Endodermal cell (in vitro differentiated cells): ENCODE results near the gene UBE2H. TPM values are rescaled to one million over a fixed set of nuclear protein-coding genes. Genes with fewer than 3 reads are reported as not detected.

Source experiments
- DNase-seq: peaks from one replicate; pipeline ENCODE4 v3.0.0-alpha.2; 2017
- H3K27ac ChIP-seq: 2 replicates; pipeline ENCODE4 v1.5.1; 2013; ENCODE audit warnings: mild to moderate bottlenecking, low read depth, low read length, moderate library complexity
- H3K27me3 ChIP-seq: 2 replicates; pipeline ENCODE4 v1.6.1; 2013; ENCODE audit warnings: mild to moderate bottlenecking, low read length, moderate library complexity; ENCODE audit not compliant: insufficient read depth, control insufficient read depth, poor library complexity, severe bottlenecking
- H3K36me3 ChIP-seq: 2 replicates; pipeline ENCODE4 v1.7.0; 2013; ENCODE audit warnings: mild to moderate bottlenecking, low read length, moderate library complexity; ENCODE audit not compliant: control insufficient read depth, insufficient read depth
- H3K4me1 ChIP-seq: one replicate; pipeline ENCODE4 v1.7.0; 2013; ENCODE audit warnings: low read length; ENCODE audit not compliant: control insufficient read depth, insufficient read depth
- H3K4me3 ChIP-seq: 2 replicates; pipeline ENCODE4 v1.5.1; 2013; ENCODE audit warnings: mild to moderate bottlenecking, low read length, moderate library complexity
- H3K9ac ChIP-seq: 2 replicates; pipeline ENCODE4 v1.6.1; 2013; ENCODE audit warnings: mild to moderate bottlenecking, low read length, moderate library complexity; ENCODE audit not compliant: poor library complexity, severe bottlenecking; ENCODE audit errors: extremely low read depth
- H3K9me3 ChIP-seq: 2 replicates; pipeline ENCODE4 v1.6.1; 2013; ENCODE audit warnings: mild to moderate bottlenecking, low read length, moderate library complexity; ENCODE audit not compliant: control insufficient read depth
- H3K27ac Mint-ChIP-seq: 2 replicates; pipeline ENCODE4 v1.8.0; 2020; ENCODE audit warnings: mixed read lengths
- H3K27me3 Mint-ChIP-seq: 2 replicates; pipeline ENCODE4 v1.8.0; 2021; ENCODE audit warnings: mild to moderate bottlenecking, mixed read lengths; ENCODE audit not compliant: insufficient read depth
- H3K36me3 Mint-ChIP-seq: 2 replicates; pipeline ENCODE4 v1.8.0; 2020; ENCODE audit warnings: low read depth, mixed read lengths
- H3K4me1 Mint-ChIP-seq: 2 replicates; pipeline ENCODE4 v1.8.0; 2020; ENCODE audit warnings: mixed read lengths
- H3K4me3 Mint-ChIP-seq: 2 replicates; pipeline ENCODE4 v1.8.0; 2020; ENCODE audit warnings: mild to moderate bottlenecking, moderate library complexity, mixed read lengths
- H3K9me3 Mint-ChIP-seq: 2 replicates; pipeline ENCODE4 v1.8.0; 2020; ENCODE audit warnings: mild to moderate bottlenecking, mixed read lengths
- CTCF ChIP-seq: fragments of 200-600 bp; sonication (generic); conservative IDR thresholded peaks from 2 replicates; pipeline ENCODE4 v1.5.0; 2021; ENCODE audit warnings: antibody characterized with exemption, mild to moderate bottlenecking
- WGBS, 2 experiments: methylation state at CpG; one replicate each; pipeline versions ENCODE4 v1.1.5 to v1.1.7; 2013; ENCODE audit warnings: missing lambda C conversion rate in 2 of 2, mixed read lengths in 1 of 2; ENCODE audit not compliant: insufficient coverage in 1 of 2, insufficient read length in 1 of 2; 5-methylcytosine and 5-hydroxymethylcytosine counted together
- total RNA-seq, 2 donors: library from RNA; stranded (reverse); fragmentation: NEBNext Ultra II Directional in 1 of 2; extraction: Animal tissue kit (Norgen Biotek cat#: 25700) in 1 of 2; gene quantifications; 2 replicates in 1 of 2; 3 replicates in 1 of 2; pipeline ENCODE4 v1.2.1, GENCODE V29; 2021

UBE2H gene
- total RNA-seq, 2 donors from 2014 or later: 74.5 to 74.7 TPM

- H3K4me3 ChIP-seq: no peak overlapping the region
- H3K36me3 ChIP-seq: no peaks in the 10 kb centered on the region
- H3K27me3 ChIP-seq: no peaks in the 10 kb centered on the region
- H3K27ac ChIP-seq: no peak overlapping the region
- H3K4me1 ChIP-seq: no peaks in the 10 kb centered on the region
- peaks cover 10% of the 10 kb centered on the region for H3K36me3 Mint-ChIP-seq
- H3K9me3 Mint-ChIP-seq: no peaks in the 10 kb centered on the region
- H3K4me1 Mint-ChIP-seq: peaks cover 4% of the 10 kb centered on the region
- no peak overlapping the region for H3K27ac Mint-ChIP-seq
- no peak overlapping the region for H3K9ac ChIP-seq
- no peaks in the 10 kb centered on the region for H3K27me3 Mint-ChIP-seq
- no peak overlapping the region for H3K4me3 Mint-ChIP-seq
- 84 to 91% methylated on average over 3 of the region's 3 CpGs for WGBS, 2 experiments
- TF ChIP-seq CTCF: no peak
- DNase-seq: no peak
- H3K9me3 ChIP-seq: no peaks in the 10 kb centered on the region
These were observed 101.0 kb downstream of the UBE2H start for GRCh38 chr7:129851809-129852208.

GRCh38 chr7:129851174-129851573 is 101.6 kb downstream of the UBE2H start:
- Histone ChIP-seq H3K9ac (no peak overlapping the region), H3K36me3 (no peaks in the 10 kb centered on the region), H3K9me3 (no peaks in the 10 kb centered on the region), H3K27me3 (no peaks in the 10 kb centered on the region), H3K4me3 (no peak overlapping the region), H3K4me1 (no peaks in the 10 kb centered on the region), H3K27ac (no peak overlapping the region)
- no peak for DNase-seq
- H3K4me3 Mint-ChIP-seq: no peak overlapping the region
- no peak overlapping the region for H3K27ac Mint-ChIP-seq
- WGBS, 2 experiments: 93 to 100% methylated on average over 1 to 5 of the region's 5 CpGs
- peaks cover 4% of the 10 kb centered on the region for H3K4me1 Mint-ChIP-seq
- peaks cover 8% of the 10 kb centered on the region for H3K36me3 Mint-ChIP-seq
- no peaks in the 10 kb centered on the region for H3K9me3 Mint-ChIP-seq
- no peaks in the 10 kb centered on the region for H3K27me3 Mint-ChIP-seq
- no peak for TF ChIP-seq CTCF

GRCh38 chr7:129848436-129848835 is 104.3 kb downstream of the UBE2H start:
- no peak overlapping the region for H3K27ac ChIP-seq

More at GRCh38 chr7:129848436-129848835, 104.3 kb downstream of the UBE2H start:
- Histone ChIP-seq H3K9me3 (no peaks in the 10 kb centered on the region), H3K4me1 (no peaks in the 10 kb centered on the region), H3K27me3 (no peaks in the 10 kb centered on the region), H3K9ac (no peak overlapping the region), H3K4me3 (no peak overlapping the region), H3K36me3 (no peaks in the 10 kb centered on the region)
- peaks cover 11% of the 10 kb centered on the region for H3K4me1 Mint-ChIP-seq
- TF ChIP-seq CTCF: no peak
- no peak for DNase-seq
- no peak overlapping the region for H3K27ac Mint-ChIP-seq
- no peaks in the 10 kb centered on the region for H3K27me3 Mint-ChIP-seq
- H3K4me3 Mint-ChIP-seq: no peak overlapping the region
- WGBS, 2 experiments: 100% methylated on average over 2 of the region's 2 CpGs; no CpG with 5 or more reads in 1 of the 2 experiments
- H3K36me3 Mint-ChIP-seq: peaks cover 6% of the 10 kb centered on the region
- no peaks in the 10 kb centered on the region for H3K9me3 Mint-ChIP-seq
